Activated CD8-positive, alpha-beta memory T cell treated with anti-CD3 and anti-CD28 coated beads, Interleukin-2, amount 50 U/mL, for 1 hour (primary cell): ENCODE results near the gene PRKCH.
A peak's percentile ranks its signal among the peaks of the same experiment; 100 is the strongest.

Experiments used
- DNase-seq: peaks from one replicate; pipeline ENCODE4 v3.0.0-alpha.2; 2020; ENCODE audit errors: extremely low read depth

PRKCH gene

GRCh38 chr14:61429316-61429715 is 107.9 kb downstream of the PRKCH start:
- DNase-seq, result no peak

GRCh38 chr14:61430066-61430757 is 108.8 kb downstream of the PRKCH start:
- DNase-seq, result no peak

- DNase-seq, result no peak
Measured at GRCh38 chr14:61433169-61433568, 111.8 kb downstream of the PRKCH start.

- no peak for DNase-seq
Measured at GRCh38 chr14:61433828-61434227, 112.4 kb downstream of the PRKCH start.

- DNase-seq, result no peak
Measured at GRCh38 chr14:61434311-61434710, 112.9 kb downstream of the PRKCH start.

GRCh38 chr14:61435563-61436337 is 114.4 kb downstream of the PRKCH start:
- DNase-seq, result no peak

- no peak for DNase-seq
Measured at GRCh38 chr14:61437381-61437780, 116.0 kb downstream of the PRKCH start.

- no peak for DNase-seq
Measured at GRCh38 chr14:61438036-61438435, 116.7 kb downstream of the PRKCH start.

GRCh38 chr14:61438497-61438859 is 117.1 kb downstream of the PRKCH start:
- no peak for DNase-seq

GRCh38 chr14:61438860-61439765 is 117.7 kb downstream of the PRKCH start:
- no peak for DNase-seq

GRCh38 chr14:61439779-61440418 is 118.5 kb downstream of the PRKCH start:
- no peak for DNase-seq

- DNase-seq, result no peak
Measured at GRCh38 chr14:61443481-61443880, 122.1 kb downstream of the PRKCH start.

GRCh38 chr14:61444215-61444768 is 122.9 kb downstream of the PRKCH start:
- peak; percentile 51 for DNase-seq

- DNase-seq, result no peak
Measured at GRCh38 chr14:61451491-61451890, 130.1 kb downstream of the PRKCH start.

GRCh38 chr14:61451891-61452400 is 130.6 kb downstream of the PRKCH start:
- no peak for DNase-seq

GRCh38 chr14:61452452-61452851 is 131.1 kb downstream of the PRKCH start:
- DNase-seq, result no peak

GRCh38 chr14:61453103-61453767 is 131.9 kb downstream of the PRKCH start:
- no peak for DNase-seq

GRCh38 chr14:61454545-61454944 is 133.2 kb downstream of the PRKCH start:
- DNase-seq, result no peak

- no peak for DNase-seq
Measured at GRCh38 chr14:61455351-61455750, 134.0 kb downstream of the PRKCH start.

- DNase-seq, result peak; percentile 65
Measured at GRCh38 chr14:61456720-61457119, 135.3 kb downstream of the PRKCH start.

GRCh38 chr14:61458766-61459165 is 137.4 kb downstream of the PRKCH start:
- no peak for DNase-seq
